Esophagus squamous epithelium (tissue), 4 donors: ENCODE results near the gene CNN1.

Experiments
- CTCF ChIP-seq, 6 experiments: fragments of 450-650 bp in 4 of 6; fragments of 200-600 bp in 2 of 6; sonication (generic) in 2 of 6; IDR thresholded peaks; one replicate each; pipeline ENCODE4 v1.5.1; 2016 to 2019; ENCODE audit warnings: antibody characterized with exemption in 6 of 6, mild to moderate bottlenecking in 4 of 6, moderate library complexity in 4 of 6
- POLR2A ChIP-seq, 4 donors: fragments of 450-650 bp; IDR thresholded peaks; one replicate each; pipeline ENCODE4 v1.6.1; 2017; ENCODE audit warnings: antibody characterized with exemption in 4 of 4, mild to moderate bottlenecking in 4 of 4, moderate library complexity in 3 of 4

- TF ChIP-seq CTCF (IDR thresholded peaks at IDR 0.05) (no peak), POLR2A (IDR thresholded peaks at IDR 0.05) (no peak)
Measured at GRCh38 chr19:11507370-11508078, 31.1 kb upstream of the CNN1 start.
